GM12891 (cell line): ENCODE results near the gene FGD2.

Experiments
- PAX5 ChIP-seq: IDR thresholded peaks from 2 replicates; pipeline ENCODE4 v1.6.1; 2011; ENCODE audit warnings: low read length, moderate library complexity, mild to moderate bottlenecking; ENCODE audit not compliant: insufficient read depth, severe bottlenecking
- POLR2A ChIP-seq: IDR thresholded peaks from 2 replicates; pipeline ENCODE4 v1.6.1; 2011; ENCODE audit warnings: low read depth, low read length, control low read depth
- POLR2AphosphoS5 ChIP-seq: IDR thresholded peaks from 2 replicates; pipeline ENCODE4 v1.6.1; 2011; ENCODE audit warnings: low read depth, low read length, control low read depth
- POU2F2 ChIP-seq: IDR thresholded peaks from 2 replicates; pipeline ENCODE4 v1.6.1; 2011; ENCODE audit warnings: low read depth, mild to moderate bottlenecking, control low read depth, low read length, moderate library complexity
- SPI1 ChIP-seq: IDR thresholded peaks from 2 replicates; pipeline ENCODE4 v1.6.1; 2011; ENCODE audit warnings: low read depth, low read length, control low read depth
- TAF1 ChIP-seq: IDR thresholded peaks from 2 replicates; pipeline ENCODE4 v1.6.1; 2011; ENCODE audit warnings: low read depth, low read length, control low read depth

GRCh38 chr6:37010402-37010892 lies 5.0 kb downstream of the FGD2 start:
- TF ChIP-seq TAF1 (no peak), POLR2A (no peak), POU2F2 (no peak), SPI1 (no peak), POLR2AphosphoS5 (no peak), PAX5 (no peak)
